ENCODE data around the gene PTCD2. TPM values are rescaled to one million over a fixed set of nuclear protein-coding genes. Genes with fewer than 3 reads are reported as not detected.

The PTCD2 gene
- total RNA-seq, 1 donor from 2014 or later = 6.7 TPM

- no peak overlapping the region for H3K27ac Mint-ChIP-seq (ENCODE audit: unreplicated experiment)
- no peaks in the 10 kb centered on the region for H3K27me3 Mint-ChIP-seq (ENCODE audit: unreplicated experiment)
- H3K9me3 Mint-ChIP-seq (ENCODE audit: unreplicated experiment) = no peaks in the 10 kb centered on the region
- H3K36me3 Mint-ChIP-seq (ENCODE audit: unreplicated experiment) = no peaks in the 10 kb centered on the region
- H3K4me3 Mint-ChIP-seq (ENCODE audit: unreplicated experiment) = no peak overlapping the region
- DNase-seq = no peak
- no peaks in the 10 kb centered on the region for H3K4me1 Mint-ChIP-seq (ENCODE audit: low read depth, unreplicated experiment)
- TF ChIP-seq CTCF (IDR thresholded peaks at IDR 0.05; ENCODE audit: partially characterized antibody, unreplicated experiment) = no peak
Measured at GRCh38 chr5:72337159-72337558, 17.0 kb downstream of the PTCD2 start.

- H3K27ac Mint-ChIP-seq (ENCODE audit: unreplicated experiment) = no peak overlapping the region
- TF ChIP-seq CTCF (IDR thresholded peaks at IDR 0.05; ENCODE audit: partially characterized antibody, unreplicated experiment) = no peak
- no peak overlapping the region for H3K4me3 Mint-ChIP-seq (ENCODE audit: unreplicated experiment)
- H3K9me3 Mint-ChIP-seq (ENCODE audit: unreplicated experiment) = no peaks in the 10 kb centered on the region
- H3K27me3 Mint-ChIP-seq (ENCODE audit: unreplicated experiment) = no peaks in the 10 kb centered on the region
- no peaks in the 10 kb centered on the region for H3K4me1 Mint-ChIP-seq (ENCODE audit: low read depth, unreplicated experiment)
- DNase-seq = no peak
- peaks cover 2% of the 10 kb centered on the region for H3K36me3 Mint-ChIP-seq (ENCODE audit: unreplicated experiment)
Measured at GRCh38 chr5:72338689-72339209, 18.6 kb downstream of the PTCD2 start.

GRCh38 chr5:72346398-72346797, 26.2 kb downstream of the PTCD2 start:
- peaks cover 5% of the 10 kb centered on the region for H3K36me3 Mint-ChIP-seq (ENCODE audit: unreplicated experiment)
- H3K4me3 Mint-ChIP-seq (ENCODE audit: unreplicated experiment) = no peak overlapping the region
- H3K27ac Mint-ChIP-seq (ENCODE audit: unreplicated experiment) = no peak overlapping the region
- no peaks in the 10 kb centered on the region for H3K4me1 Mint-ChIP-seq (ENCODE audit: low read depth, unreplicated experiment)
- DNase-seq = no peak
- no peak for TF ChIP-seq CTCF (IDR thresholded peaks at IDR 0.05; ENCODE audit: partially characterized antibody, unreplicated experiment)
- no peaks in the 10 kb centered on the region for H3K9me3 Mint-ChIP-seq (ENCODE audit: unreplicated experiment)
- no peaks in the 10 kb centered on the region for H3K27me3 Mint-ChIP-seq (ENCODE audit: unreplicated experiment)

- no peak overlapping the region for H3K27ac Mint-ChIP-seq (ENCODE audit: unreplicated experiment)
Measured at GRCh38 chr5:72347801-72348308, 27.7 kb downstream of the PTCD2 start.

More at GRCh38 chr5:72347801-72348308, 27.7 kb downstream of the PTCD2 start:
- Mint-ChIP-seq H3K4me3 (ENCODE audit: unreplicated experiment) (no peak overlapping the region), H3K36me3 (ENCODE audit: unreplicated experiment) (peaks cover 5% of the 10 kb centered on the region), H3K4me1 (ENCODE audit: low read depth, unreplicated experiment) (no peaks in the 10 kb centered on the region), H3K27me3 (ENCODE audit: unreplicated experiment) (no peaks in the 10 kb centered on the region), H3K9me3 (ENCODE audit: unreplicated experiment) (no peaks in the 10 kb centered on the region)
- no peak for DNase-seq
- TF ChIP-seq CTCF (IDR thresholded peaks at IDR 0.05; ENCODE audit: partially characterized antibody, unreplicated experiment) = no peak

Data from glutamatergic neuron (in vitro differentiated cells).